HepG2 (cell line): ENCODE results near the gene CDT1. TPM values are rescaled to one million over a fixed set of nuclear protein-coding genes. Genes with fewer than 3 reads are reported as not detected.
A peak's percentile ranks its signal among the peaks of the same experiment; 100 is the strongest.

Experiments used
- ATAD3A ChIP-seq: sonication (generic); formaldehyde crosslinking; IDR thresholded peaks from 2 replicates; pipeline ENCODE4 v1.4.0; 2020; ENCODE audit warnings: missing genetic modification reagents
- BORCS8-MEF2B ChIP-seq: sonication (generic); formaldehyde crosslinking; IDR thresholded peaks from 2 replicates; pipeline ENCODE4 v1.8.0; 2022; ENCODE audit warnings: mild to moderate bottlenecking, missing genetic modification reagents
- FOXC1 ChIP-seq: sonication (generic); formaldehyde crosslinking; IDR thresholded peaks from 2 replicates; pipeline ENCODE4 v1.8.0; 2022; ENCODE audit warnings: mild to moderate bottlenecking, missing genetic modification reagents, borderline replicate concordance
- HNF4A ChIP-seq: sonication (generic); formaldehyde crosslinking; IDR thresholded peaks from 2 replicates; pipeline ENCODE4 v1.4.0; 2020; ENCODE audit warnings: missing genetic modification reagents
- HNRNPL ChIP-seq: fragments of 200-400 bp; formaldehyde crosslinking; IDR thresholded peaks from 2 replicates; pipeline ENCODE4 v1.6.1; 2017; ENCODE audit warnings: mild to moderate bottlenecking, low read depth, low read length
- HOXA5 ChIP-seq: sonication (generic); formaldehyde crosslinking; IDR thresholded peaks from 2 replicates; pipeline ENCODE4 v1.4.0; 2020; ENCODE audit warnings: missing genetic modification reagents
- NR2C2 ChIP-seq: sonication (generic); formaldehyde crosslinking; IDR thresholded peaks from 2 replicates; pipeline ENCODE4 v1.4.0; 2020; ENCODE audit warnings: missing genetic modification reagents, mild to moderate bottlenecking, moderate library complexity, borderline replicate concordance
- POLR2A ChIP-seq, 2 experiments: IDR thresholded peaks; 2 replicates each; pipeline ENCODE4 v1.6.1; 2011; ENCODE audit warnings: low read depth in 2 of 2, low read length in 2 of 2, mild to moderate bottlenecking in 1 of 2, moderate library complexity in 1 of 2; ENCODE audit not compliant: insufficient read depth in 1 of 2
- ZBTB7B ChIP-seq: sonication (generic); formaldehyde crosslinking; IDR thresholded peaks from 2 replicates; pipeline ENCODE4 v1.4.0; 2020; ENCODE audit warnings: missing genetic modification reagents
- ZFP36L1 ChIP-seq: sonication (generic); formaldehyde crosslinking; IDR thresholded peaks from 2 replicates; pipeline ENCODE4 v1.8.0; 2022; ENCODE audit warnings: mild to moderate bottlenecking, missing genetic modification reagents, moderate library complexity
- ZFP37 ChIP-seq: sonication (generic); formaldehyde crosslinking; IDR thresholded peaks from 2 replicates; pipeline ENCODE4 v1.4.0; 2020; ENCODE audit warnings: missing genetic modification reagents, borderline replicate concordance
- ZFP90 ChIP-seq: sonication (generic); formaldehyde crosslinking; IDR thresholded peaks from 2 replicates; pipeline ENCODE4 v1.8.0; 2022; ENCODE audit warnings: missing genetic modification reagents, mild to moderate bottlenecking, inconsistent platforms, borderline replicate concordance
- ZNF234 ChIP-seq: sonication (generic); formaldehyde crosslinking; conservative IDR thresholded peaks from 2 replicates; pipeline ENCODE4 v1.5.1; 2020; ENCODE audit warnings: mild to moderate bottlenecking, missing genetic modification reagents
- ZNF577 ChIP-seq: sonication (generic); formaldehyde crosslinking; IDR thresholded peaks from 2 replicates; pipeline ENCODE4 v1.4.0; 2020; ENCODE audit warnings: mild to moderate bottlenecking, low read depth, missing genetic modification reagents, borderline replicate concordance
- ZNF75D ChIP-seq: sonication (generic); formaldehyde crosslinking; IDR thresholded peaks from 2 replicates; pipeline ENCODE4 v1.8.1; 2023; ENCODE audit warnings: missing genetic modification reagents, mild to moderate bottlenecking, borderline replicate concordance
- ZNF878 ChIP-seq: sonication (generic); formaldehyde crosslinking; IDR thresholded peaks from 2 replicates; pipeline ENCODE4 v1.8.1; 2023; ENCODE audit warnings: mild to moderate bottlenecking, missing genetic modification reagents, moderate library complexity
- ZSCAN9 ChIP-seq: IDR thresholded peaks from 2 replicates; pipeline ENCODE4 v1.6.1; 2016; ENCODE audit warnings: borderline replicate concordance
- polyA plus RNA-seq, 8 experiments: library from polyadenylated mRNA; depleted of rRNA in 3 of 8; stranded (reverse) in 7 of 8; unstranded in 1 of 8; fragments of >200 nt; fragmentation: Illumina TruSeq in 4 of 8; extraction: Trizol in 4 of 8; gene quantifications; 2 replicates each; pipeline versions ENCODE4 v1.2.1 to v1.2.3, GENCODE V29; 2011 to 2016; ENCODE audit warnings: low read depth in 4 of 8, missing spikeins in 1 of 8, mixed read lengths in 1 of 8; ENCODE audit not compliant: insufficient read depth in 1 of 8
- total RNA-seq, 5 experiments: library from RNA; depleted of rRNA; stranded (reverse); fragments of >200 nt; fragmentation: Illumina TruSeq; extraction: Trizol; gene quantifications; 2 replicates each; pipeline ENCODE4 v1.2.3, GENCODE V29; 2016; ENCODE audit warnings: low read depth in 1 of 5
- TF ChIP-seq, protein P1 (sequence below): IDR thresholded peaks from 2 replicates; pipeline ENCODE4 v1.6.1; 2016; ENCODE audit warnings: low read depth, missing genetic modification reagents, missing compliant biosample characterization
- TF ChIP-seq, protein P2 (sequence below): sonication (generic); formaldehyde crosslinking; IDR thresholded peaks from 2 replicates; pipeline ENCODE4 v1.5.0; 2020; ENCODE audit warnings: mild to moderate bottlenecking, missing genetic modification reagents, moderate library complexity
- TF ChIP-seq, protein P3 (sequence below): sonication (generic); formaldehyde crosslinking; IDR thresholded peaks from 2 replicates; pipeline ENCODE4 v1.9.0; 2021; ENCODE audit warnings: missing genetic modification reagents, mild to moderate bottlenecking, borderline replicate concordance
- TF ChIP-seq, protein P4 (sequence below): sonication (generic); formaldehyde crosslinking; IDR thresholded peaks from 2 replicates; pipeline ENCODE4 v1.8.0; 2023; ENCODE audit warnings: mild to moderate bottlenecking, missing genetic modification reagents

The CDT1 gene
- total and polyA plus RNA-seq, 2 of the 13 experiments (the other 11 are each of a cell fraction or from before 2014, with no cell fraction given): 23.1 to 23.8 TPM

DNA sequence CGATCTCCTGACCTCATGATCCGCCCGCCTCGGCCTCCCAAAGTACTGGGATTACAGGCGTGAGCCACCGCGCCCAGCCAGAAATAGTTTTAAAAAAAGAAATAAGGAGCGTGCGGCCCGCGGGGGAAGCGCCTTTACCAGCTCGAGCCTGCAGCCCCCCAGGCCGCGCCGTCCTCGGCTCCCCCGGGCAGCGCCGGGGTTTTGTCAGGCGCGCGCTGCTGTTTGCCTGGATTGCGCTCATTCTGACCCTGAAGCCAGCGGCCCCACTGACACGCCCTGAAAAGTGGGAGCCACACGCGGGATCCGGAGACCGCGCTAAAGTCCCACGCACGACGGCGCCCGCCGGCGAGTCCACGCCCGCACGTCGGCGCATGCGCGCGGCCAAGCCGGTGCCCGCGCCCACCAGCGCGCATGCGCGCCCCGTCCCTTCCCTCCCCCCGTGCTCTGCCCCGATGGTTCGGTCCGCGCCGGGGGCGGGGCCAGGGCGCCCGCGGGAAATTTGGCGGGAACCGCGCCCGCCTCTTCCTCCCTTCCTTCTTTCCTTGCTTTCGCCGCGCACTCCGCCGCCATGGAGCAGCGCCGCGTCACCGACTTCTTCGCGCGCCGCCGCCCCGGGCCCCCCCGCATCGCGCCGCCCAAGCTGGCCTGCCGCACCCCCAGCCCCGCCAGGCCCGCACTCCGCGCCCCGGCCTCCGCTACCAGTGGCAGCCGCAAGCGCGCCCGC is at the start of gene CDT1 (continued):
- TF ChIP-seq, protein P1, sequence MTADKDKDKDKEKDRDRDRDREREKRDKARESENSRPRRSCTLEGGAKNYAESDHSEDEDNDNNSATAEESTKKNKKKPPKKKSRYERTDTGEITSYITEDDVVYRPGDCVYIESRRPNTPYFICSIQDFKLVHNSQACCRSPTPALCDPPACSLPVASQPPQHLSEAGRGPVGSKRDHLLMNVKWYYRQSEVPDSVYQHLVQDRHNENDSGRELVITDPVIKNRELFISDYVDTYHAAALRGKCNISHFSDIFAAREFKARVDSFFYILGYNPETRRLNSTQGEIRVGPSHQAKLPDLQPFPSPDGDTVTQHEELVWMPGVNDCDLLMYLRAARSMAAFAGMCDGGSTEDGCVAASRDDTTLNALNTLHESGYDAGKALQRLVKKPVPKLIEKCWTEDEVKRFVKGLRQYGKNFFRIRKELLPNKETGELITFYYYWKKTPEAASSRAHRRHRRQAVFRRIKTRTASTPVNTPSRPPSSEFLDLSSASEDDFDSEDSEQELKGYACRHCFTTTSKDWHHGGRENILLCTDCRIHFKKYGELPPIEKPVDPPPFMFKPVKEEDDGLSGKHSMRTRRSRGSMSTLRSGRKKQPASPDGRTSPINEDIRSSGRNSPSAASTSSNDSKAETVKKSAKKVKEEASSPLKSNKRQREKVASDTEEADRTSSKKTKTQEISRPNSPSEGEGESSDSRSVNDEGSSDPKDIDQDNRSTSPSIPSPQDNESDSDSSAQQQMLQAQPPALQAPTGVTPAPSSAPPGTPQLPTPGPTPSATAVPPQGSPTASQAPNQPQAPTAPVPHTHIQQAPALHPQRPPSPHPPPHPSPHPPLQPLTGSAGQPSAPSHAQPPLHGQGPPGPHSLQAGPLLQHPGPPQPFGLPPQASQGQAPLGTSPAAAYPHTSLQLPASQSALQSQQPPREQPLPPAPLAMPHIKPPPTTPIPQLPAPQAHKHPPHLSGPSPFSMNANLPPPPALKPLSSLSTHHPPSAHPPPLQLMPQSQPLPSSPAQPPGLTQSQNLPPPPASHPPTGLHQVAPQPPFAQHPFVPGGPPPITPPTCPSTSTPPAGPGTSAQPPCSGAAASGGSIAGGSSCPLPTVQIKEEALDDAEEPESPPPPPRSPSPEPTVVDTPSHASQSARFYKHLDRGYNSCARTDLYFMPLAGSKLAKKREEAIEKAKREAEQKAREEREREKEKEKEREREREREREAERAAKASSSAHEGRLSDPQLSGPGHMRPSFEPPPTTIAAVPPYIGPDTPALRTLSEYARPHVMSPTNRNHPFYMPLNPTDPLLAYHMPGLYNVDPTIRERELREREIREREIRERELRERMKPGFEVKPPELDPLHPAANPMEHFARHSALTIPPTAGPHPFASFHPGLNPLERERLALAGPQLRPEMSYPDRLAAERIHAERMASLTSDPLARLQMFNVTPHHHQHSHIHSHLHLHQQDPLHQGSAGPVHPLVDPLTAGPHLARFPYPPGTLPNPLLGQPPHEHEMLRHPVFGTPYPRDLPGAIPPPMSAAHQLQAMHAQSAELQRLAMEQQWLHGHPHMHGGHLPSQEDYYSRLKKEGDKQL (CRISPR knock-in tag): no peak
- TF ChIP-seq POLR2A (IDR thresholded peaks at IDR 0.05; ENCODE audit: insufficient read depth in 1 of 2, low read depth in 2 of 2, low read length in 2 of 2) (peak in 1 of 2 experiments; percentile 51; a peak in 2 of 4 replicates), ZNF75D (no peak), ZBTB7B (CRISPR knock-in tag) (no peak; the same call in none of the 2 replicates), ZFP90 (peak; percentile 92), ZFP37 (CRISPR knock-in tag) (no peak), ZSCAN9 (no peak), HNF4A (CRISPR knock-in tag) (no peak), BORCS8-MEF2B (CRISPR knock-in tag) (peak; percentile 74; the same call in 1 of the 2 replicates), HNRNPL (no peak), FOXC1 (CRISPR knock-in tag) (no peak), NR2C2 (CRISPR knock-in tag) (peak; percentile 45; the same call in 1 of the 2 replicates), ATAD3A (CRISPR knock-in tag) (no peak), ZFP36L1 (CRISPR knock-in tag) (peak; percentile 85; the same call in 1 of the 2 replicates), ZNF577 (CRISPR knock-in tag) (no peak), ZNF878 (CRISPR knock-in tag) (no peak), ZNF234 (CRISPR knock-in tag) (peak; percentile 95; the same call in 1 of the 2 replicates), HOXA5 (peak; percentile 89)
- TF ChIP-seq, protein P2, sequence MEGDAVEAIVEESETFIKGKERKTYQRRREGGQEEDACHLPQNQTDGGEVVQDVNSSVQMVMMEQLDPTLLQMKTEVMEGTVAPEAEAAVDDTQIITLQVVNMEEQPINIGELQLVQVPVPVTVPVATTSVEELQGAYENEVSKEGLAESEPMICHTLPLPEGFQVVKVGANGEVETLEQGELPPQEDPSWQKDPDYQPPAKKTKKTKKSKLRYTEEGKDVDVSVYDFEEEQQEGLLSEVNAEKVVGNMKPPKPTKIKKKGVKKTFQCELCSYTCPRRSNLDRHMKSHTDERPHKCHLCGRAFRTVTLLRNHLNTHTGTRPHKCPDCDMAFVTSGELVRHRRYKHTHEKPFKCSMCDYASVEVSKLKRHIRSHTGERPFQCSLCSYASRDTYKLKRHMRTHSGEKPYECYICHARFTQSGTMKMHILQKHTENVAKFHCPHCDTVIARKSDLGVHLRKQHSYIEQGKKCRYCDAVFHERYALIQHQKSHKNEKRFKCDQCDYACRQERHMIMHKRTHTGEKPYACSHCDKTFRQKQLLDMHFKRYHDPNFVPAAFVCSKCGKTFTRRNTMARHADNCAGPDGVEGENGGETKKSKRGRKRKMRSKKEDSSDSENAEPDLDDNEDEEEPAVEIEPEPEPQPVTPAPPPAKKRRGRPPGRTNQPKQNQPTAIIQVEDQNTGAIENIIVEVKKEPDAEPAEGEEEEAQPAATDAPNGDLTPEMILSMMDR: 0 out of 2 replicates have a peak, but pooled peaks have one; percentile 9
- TF ChIP-seq, protein P3, sequence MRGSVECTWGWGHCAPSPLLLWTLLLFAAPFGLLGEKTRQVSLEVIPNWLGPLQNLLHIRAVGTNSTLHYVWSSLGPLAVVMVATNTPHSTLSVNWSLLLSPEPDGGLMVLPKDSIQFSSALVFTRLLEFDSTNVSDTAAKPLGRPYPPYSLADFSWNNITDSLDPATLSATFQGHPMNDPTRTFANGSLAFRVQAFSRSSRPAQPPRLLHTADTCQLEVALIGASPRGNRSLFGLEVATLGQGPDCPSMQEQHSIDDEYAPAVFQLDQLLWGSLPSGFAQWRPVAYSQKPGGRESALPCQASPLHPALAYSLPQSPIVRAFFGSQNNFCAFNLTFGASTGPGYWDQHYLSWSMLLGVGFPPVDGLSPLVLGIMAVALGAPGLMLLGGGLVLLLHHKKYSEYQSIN (CRISPR knock-in tag): no peak
- TF ChIP-seq, protein P4, sequence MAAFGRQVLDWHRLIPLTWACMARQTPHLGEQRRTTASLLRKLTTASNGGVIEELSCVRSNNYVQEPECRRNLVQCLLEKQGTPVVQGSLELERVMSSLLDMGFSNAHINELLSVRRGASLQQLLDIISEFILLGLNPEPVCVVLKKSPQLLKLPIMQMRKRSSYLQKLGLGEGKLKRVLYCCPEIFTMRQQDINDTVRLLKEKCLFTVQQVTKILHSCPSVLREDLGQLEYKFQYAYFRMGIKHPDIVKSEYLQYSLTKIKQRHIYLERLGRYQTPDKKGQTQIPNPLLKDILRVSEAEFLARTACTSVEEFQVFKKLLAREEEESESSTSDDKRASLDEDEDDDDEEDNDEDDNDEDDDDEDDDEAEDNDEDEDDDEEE (CRISPR knock-in tag): peak; percentile 93; the same call in 1 of the 2 replicates
